AG09309 (cell line): ENCODE results near the gene ABHD17C.
"Not testable (repeated sequence)": the region's sequence is repeated elsewhere in the genome, so short reads cannot be mapped to it uniquely, and the experiment has no call there.

Experiments used
- DNase-seq: peaks from one replicate; pipeline ENCODE4 v3.0.0-alpha.2; 2010; ENCODE audit warnings: low read depth
- H3K4me3 ChIP-seq: 2 replicates; pipeline ENCODE4 v1.5.1; 2011; ENCODE audit warnings: mild to moderate bottlenecking, low read depth, low read length, moderate library complexity; ENCODE audit not compliant: control insufficient read depth
- TF ChIP-seq, protein P1 (sequence below): IDR thresholded peaks from 2 replicates; pipeline ENCODE4 v1.5.1; 2011; ENCODE audit warnings: mild to moderate bottlenecking, low read depth, low read length, inconsistent platforms; ENCODE audit not compliant: insufficient read depth, control insufficient read depth; ENCODE audit errors: missing control alignments

The ABHD17C gene

DNA sequence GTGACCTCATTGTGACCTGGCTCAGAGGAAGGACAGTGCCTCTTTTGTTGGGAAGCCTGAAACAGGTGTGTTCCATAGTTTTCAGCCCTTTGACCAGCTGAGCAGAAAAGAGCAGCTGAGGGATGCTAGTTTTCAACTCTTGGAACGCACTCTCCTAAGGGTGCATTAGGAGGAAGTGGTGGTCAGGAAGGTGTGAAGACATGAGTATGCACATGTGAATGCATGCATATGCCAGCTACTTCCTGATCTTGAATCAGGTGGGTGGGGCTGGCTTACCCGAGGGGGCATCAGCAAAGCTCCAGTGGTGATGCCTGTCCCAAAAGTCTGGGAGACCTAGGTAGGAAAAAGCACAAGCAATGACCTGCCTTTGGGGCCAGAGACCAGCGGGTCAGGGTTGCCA, 60.8 kb downstream of the ABHD17C start:
- DNase-seq, result no peak
- TF ChIP-seq, protein P1, sequence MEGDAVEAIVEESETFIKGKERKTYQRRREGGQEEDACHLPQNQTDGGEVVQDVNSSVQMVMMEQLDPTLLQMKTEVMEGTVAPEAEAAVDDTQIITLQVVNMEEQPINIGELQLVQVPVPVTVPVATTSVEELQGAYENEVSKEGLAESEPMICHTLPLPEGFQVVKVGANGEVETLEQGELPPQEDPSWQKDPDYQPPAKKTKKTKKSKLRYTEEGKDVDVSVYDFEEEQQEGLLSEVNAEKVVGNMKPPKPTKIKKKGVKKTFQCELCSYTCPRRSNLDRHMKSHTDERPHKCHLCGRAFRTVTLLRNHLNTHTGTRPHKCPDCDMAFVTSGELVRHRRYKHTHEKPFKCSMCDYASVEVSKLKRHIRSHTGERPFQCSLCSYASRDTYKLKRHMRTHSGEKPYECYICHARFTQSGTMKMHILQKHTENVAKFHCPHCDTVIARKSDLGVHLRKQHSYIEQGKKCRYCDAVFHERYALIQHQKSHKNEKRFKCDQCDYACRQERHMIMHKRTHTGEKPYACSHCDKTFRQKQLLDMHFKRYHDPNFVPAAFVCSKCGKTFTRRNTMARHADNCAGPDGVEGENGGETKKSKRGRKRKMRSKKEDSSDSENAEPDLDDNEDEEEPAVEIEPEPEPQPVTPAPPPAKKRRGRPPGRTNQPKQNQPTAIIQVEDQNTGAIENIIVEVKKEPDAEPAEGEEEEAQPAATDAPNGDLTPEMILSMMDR, result no peak
- no peak overlapping the region for H3K4me3 ChIP-seq

DNA sequence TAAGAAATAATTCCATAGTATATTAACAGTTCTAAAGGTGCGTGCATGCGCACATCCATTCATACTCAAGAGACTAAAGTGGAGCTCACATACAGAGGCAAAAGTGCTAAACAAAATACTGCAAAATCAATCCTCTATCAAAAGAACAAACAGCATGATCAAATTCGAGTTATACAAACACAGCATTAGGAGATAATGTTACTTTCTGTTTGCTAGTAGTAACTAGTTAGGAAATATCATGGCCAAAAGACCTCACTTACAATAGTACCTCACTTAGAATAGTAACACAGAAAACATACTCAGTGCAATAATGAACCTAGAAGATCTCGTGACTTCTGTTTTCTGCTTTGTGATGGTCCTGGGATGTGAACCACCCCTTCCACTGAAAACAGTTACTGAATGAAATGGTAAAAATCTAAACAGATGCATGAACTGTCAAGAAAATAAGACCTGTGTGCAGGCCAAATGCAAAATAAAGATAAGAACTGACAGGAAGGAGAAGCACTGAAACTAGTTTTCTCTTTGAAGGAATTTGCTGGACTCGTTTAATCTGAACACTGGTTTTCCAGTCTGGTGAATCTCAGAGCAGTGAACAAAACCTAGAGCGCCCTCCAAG, 63.1 kb downstream of the ABHD17C start:
- no peak overlapping the region for H3K4me3 ChIP-seq
- no peak for DNase-seq
- TF ChIP-seq, protein P1, result no peak

DNA sequence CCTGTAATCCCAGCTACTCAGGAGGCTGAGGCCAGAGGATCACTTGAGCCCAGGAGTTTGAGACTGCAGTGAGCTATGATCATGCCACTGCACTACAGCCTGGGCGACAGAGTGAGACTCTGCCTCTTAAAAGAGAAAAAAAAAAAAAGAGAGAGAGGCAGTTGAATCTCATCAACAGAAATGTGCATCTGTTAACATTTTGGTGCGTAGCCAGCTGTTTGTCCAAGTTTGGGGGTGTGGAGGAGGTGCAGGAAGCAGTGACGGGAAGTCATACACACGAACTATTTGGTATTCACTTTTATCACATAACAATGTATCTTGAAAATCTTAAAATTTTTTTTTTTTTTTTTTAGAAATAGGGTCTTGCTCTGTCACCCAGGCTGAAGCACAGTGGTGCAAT, 65.8 kb downstream of the ABHD17C start:
- DNase-seq, result no peak
- TF ChIP-seq, protein P1, result no peak
- no peak overlapping the region for H3K4me3 ChIP-seq

DNA sequence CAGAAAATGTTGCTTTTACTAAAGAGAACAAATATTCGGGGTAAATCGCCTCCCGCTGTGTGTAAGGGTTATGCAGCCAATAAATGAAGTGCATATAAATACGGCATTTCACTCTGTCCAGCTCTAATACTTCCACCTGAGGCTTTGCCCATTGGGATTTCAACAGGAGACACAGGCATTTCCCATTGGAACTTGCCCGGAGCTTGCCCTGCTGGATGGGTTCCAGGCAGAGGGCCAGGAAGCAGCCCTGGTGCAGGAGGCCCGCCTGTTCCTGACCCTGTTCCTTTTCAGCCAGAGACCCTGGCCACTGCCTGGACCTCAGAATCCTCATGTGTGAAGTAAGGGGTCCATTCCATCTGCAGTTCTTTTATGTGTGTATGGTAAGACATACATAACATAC, 66.6 kb downstream of the ABHD17C start:
- no peak overlapping the region for H3K4me3 ChIP-seq
- DNase-seq, result no peak
- TF ChIP-seq, protein P1, result no peak

DNA sequence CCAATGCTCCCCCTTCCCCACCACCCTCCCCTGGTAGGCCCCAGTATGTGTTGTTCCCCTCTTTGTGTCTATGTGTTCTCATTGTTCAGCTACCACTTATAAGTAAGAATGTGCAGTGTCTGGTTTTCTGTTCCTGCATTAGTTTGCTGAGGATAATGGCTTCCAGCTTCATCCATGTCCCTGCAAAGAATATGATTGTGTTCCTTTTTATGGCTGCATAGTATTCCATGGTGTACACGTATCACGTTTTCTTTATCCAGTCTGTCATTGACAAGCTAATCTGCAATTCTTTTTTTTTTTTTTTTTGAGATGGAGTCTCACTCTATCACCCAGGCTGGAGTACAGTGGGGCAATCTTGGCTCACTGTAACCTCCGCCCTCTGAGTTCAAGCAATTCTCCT, 68.1 kb downstream of the ABHD17C start:
- not testable (repeated sequence) for DNase-seq, H3K4me3 ChIP-seq

DNA sequence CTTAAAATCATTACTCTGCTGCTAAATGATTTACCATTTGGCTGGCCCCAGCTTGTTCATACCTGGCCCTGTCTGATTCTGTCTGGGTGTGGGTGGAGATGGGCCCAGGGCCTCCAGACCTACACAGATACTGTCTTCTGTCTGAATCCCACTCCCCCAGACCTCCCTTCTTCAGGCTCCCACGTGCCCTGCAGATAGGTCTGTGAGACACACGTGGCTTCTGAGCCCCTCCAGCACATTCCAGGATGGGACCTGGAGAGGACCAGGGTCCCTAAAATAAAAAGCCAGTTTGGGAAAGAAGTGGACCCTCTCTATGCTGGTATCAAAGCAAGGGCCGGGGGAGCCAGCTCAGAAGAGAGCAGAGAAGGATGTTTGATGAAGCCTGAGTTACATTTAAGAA, 69.4 kb downstream of the ABHD17C start:
- TF ChIP-seq, protein P1, result no peak
- no peak overlapping the region for H3K4me3 ChIP-seq
- DNase-seq, result no peak

DNA sequence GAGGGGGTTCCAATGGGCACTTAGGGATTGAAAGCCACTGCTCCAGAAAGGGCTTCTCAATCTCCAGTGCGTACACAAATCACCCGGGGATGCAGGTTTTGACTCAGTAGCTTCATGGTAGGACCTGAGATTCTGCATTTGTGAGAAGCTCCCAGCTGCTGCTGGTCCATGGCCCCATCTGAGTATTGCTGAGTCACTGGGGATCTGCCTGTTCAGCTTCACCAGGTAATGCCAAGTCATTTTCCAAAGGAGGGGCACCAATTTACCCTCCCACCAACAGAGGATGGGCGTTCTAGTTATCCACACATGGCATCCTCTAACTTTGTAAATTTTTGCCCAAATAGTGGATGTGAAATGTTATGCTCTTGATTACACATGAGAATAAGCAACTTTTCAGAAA, 71.2 kb downstream of the ABHD17C start:
- no peak for DNase-seq
- TF ChIP-seq, protein P1, result no peak

More for the DNA sequence above, 71.2 kb downstream of the ABHD17C start:
- no peak overlapping the region for H3K4me3 ChIP-seq
